ENCODE data around the gene TRIM56. TPM values are rescaled to one million over a fixed set of nuclear protein-coding genes. Genes with fewer than 3 reads are reported as not detected.

Gene TRIM56
- total RNA-seq, 1 donor from 2014 or later: 60.9 TPM

DNA sequence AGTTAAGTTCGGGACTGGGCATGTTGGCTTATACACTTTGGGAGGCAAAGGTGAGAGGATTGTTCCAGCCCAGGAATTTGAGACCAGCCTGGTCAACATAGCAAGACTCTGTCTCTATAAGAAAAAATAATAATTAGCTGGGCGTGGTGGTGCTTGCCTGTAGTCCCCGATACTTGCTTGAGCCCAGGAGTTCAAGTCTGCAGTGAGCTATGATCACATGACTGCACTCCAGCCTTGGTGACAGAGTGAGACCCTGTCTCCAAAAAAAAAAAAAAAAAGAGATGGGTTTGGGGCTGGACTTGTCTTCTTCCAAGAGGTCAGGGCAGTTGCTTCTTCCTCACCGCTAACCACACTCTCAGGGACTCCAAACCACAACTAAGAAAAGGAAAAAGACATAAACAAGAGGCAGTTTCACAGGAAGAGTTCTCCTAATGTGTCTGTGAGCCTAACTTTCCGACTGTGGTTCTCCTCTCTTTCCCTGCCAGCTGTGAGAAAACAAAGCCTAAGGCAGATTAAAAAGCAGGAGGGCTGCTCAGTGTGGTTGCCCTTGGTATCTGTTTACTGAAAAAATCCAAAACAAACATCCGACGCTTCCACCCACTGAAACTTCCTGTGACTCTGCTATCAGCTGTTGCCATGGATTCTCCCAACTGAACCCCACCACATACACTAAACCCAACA lies 39.2 kb downstream of the TRIM56 start:
- Histone ChIP-seq H3K9me3 (no peaks in the 10 kb centered on the region), H3K36me3 (no peaks in the 10 kb centered on the region), H3K4me1 (peaks cover 52% of the 10 kb centered on the region), H3K27me3 (peaks cover 4% of the 10 kb centered on the region), H3K4me3 (no peak overlapping the region), H3K27ac (peak overlapping the region; percentile 81)
- intact Hi-C loops (cut with DNase I): no loop called here
- no peak for DNase-seq
- ATAC-seq: no peak
- TF ChIP-seq CTCF (IDR thresholded peaks at IDR 0.05): no peak

DNA sequence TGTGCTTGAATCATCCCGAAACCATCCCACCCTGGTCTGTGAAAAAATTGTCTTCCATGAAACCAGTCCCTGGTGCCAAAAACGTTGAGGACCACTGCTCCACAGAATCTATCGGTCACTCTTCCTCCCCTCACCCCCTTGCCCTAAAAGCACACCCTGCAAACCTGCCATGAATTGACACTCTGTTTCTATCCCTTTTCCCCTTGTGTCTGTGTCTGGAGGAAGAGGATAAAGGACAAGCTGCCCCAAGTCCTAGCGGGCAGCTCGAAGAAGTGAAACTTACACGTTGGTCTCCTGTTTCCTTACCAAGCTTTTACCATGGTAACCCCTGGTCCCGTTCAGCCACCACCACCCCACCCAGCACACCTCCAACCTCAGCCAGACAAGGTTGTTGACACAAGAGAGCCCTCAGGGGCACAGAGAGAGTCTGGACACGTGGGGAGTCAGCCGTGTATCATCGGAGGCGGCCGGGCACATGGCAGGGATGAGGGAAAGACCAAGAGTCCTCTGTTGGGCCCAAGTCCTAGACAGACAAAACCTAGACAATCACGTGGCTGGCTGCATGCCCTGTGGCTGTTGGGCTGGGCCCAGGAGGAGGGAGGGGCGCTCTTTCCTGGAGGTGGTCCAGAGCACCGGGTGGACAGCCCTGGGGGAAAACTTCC lies 40.8 kb downstream of the TRIM56 start:
- Histone ChIP-seq H3K27ac (peak overlapping the region; percentile 81), H3K4me1 (peaks cover 52% of the 10 kb centered on the region), H3K4me3 (peak overlapping the region; percentile 31), H3K27me3 (peaks cover 4% of the 10 kb centered on the region), H3K9me3 (no peaks in the 10 kb centered on the region), H3K36me3 (no peaks in the 10 kb centered on the region)
- DNase-seq (peak; percentile 72), ATAC-seq (peak; percentile 35)
- intact Hi-C loops (cut with DNase I): no loop called here
- no peak for TF ChIP-seq CTCF (IDR thresholded peaks at IDR 0.05)

GRCh38 chr7:101126651-101127459 lies 41.6 kb downstream of the TRIM56 start, which contains the start of gene SERPINE1:
SERPINE1 (plus strand) TSS chr7:101127104; CDS start chr7:101128394, 1,290 bp downstream.
- DNase-seq: peak; percentile 86
- ATAC-seq: peak; percentile 88
- H3K9me3 ChIP-seq: no peaks in the 10 kb centered on the region
- H3K27me3 ChIP-seq: peaks cover 4% of the 10 kb centered on the region
- peak within 1 kb of the TSS; percentile 31 for H3K4me3 ChIP-seq
- H3K36me3 ChIP-seq: no peaks in the 10 kb centered on the region
- peak; percentile 30 for TF ChIP-seq CTCF (IDR thresholded peaks at IDR 0.05)
- intact Hi-C loops (cut with DNase I): no loop called here
- H3K4me1 ChIP-seq: peaks cover 47% of the 10 kb centered on the region
- H3K27ac ChIP-seq: peak within 1 kb of the TSS; percentile 81

DNA sequence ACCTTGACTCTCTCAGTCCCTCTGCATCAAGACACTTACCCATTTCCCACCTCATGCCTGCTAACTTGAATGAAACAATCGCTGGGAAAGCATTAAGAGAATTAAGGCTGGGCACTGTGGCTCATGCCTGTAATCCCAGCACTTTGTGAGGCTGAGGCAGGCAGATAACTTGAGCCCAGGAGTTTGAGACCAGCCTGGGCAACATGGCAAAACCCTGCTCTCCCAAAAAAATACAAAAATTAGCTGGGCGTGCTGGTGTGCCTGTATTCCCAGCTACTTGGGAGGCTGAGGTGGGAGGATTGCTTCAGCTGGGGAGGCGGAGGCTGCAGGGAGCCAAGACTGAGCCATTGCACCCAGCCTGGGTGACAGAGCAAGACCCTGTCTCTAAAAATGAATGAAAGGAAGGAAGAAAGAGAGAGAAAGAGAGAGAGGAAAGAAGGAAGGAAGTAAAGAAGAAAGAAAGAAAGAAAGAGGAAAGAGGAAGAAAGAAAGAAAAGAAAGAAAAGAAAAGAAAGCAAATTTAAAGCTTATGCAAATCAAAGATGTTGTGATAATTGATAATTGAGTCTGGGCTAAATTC lies 42.3 kb downstream of the TRIM56 start:
- Histone ChIP-seq H3K27me3 (peaks cover 4% of the 10 kb centered on the region), H3K36me3 (no peaks in the 10 kb centered on the region), H3K27ac (peak overlapping the region; percentile 81), H3K4me3 (peak overlapping the region; percentile 31), H3K9me3 (no peaks in the 10 kb centered on the region), H3K4me1 (peaks cover 40% of the 10 kb centered on the region)
- intact Hi-C loops (cut with DNase I): no loop called here
- ATAC-seq (no peak), DNase-seq (no peak)
- TF ChIP-seq CTCF (IDR thresholded peaks at IDR 0.05): no peak

DNA sequence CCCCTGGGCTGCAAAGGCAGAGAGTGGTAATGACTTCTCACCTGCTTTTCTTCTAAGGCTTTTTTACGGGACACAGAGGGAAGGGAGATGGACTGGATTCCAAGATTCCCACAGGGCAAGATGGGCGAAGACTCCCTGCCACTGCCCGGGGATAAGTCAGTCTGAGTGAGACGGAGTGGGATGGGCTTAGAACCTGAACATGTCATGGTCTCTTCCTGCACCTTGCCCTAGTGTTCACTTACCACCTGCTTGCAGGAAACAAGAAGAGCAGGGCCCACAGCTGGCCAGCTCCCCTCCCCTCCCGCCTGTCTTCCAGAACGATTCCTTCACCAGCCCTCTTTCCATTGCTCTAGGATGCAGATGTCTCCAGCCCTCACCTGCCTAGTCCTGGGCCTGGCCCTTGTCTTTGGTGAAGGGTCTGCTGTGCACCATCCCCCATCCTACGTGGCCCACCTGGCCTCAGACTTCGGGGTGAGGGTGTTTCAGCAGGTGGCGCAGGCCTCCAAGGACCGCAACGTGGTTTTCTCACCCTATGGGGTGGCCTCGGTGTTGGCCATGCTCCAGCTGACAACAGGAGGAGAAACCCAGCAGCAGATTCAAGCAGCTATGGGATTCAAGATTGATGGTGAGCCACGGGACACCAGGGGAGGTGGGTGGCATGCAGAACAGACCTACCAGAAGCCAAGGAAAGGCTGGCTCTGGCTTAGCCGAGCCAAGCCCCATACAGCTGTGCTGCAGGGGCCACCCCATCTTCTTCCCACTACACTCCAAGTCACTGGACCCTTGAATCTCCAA lies 43.0 kb downstream of the TRIM56 start:
- ATAC-seq: no peak
- H3K4me3 ChIP-seq: no peak overlapping the region
- H3K9me3 ChIP-seq: no peaks in the 10 kb centered on the region
- DNase-seq: no peak
- peaks cover 4% of the 10 kb centered on the region for H3K27me3 ChIP-seq
- H3K4me1 ChIP-seq: peaks cover 33% of the 10 kb centered on the region
- H3K27ac ChIP-seq: no peak overlapping the region
- intact Hi-C loops (cut with DNase I): no loop called here
- no peak for TF ChIP-seq CTCF (IDR thresholded peaks at IDR 0.05)
- H3K36me3 ChIP-seq: no peaks in the 10 kb centered on the region

All from upper lobe of right lung (tissue), 1 donor.